GM19043 (cell line): ENCODE measurements around the gene CCDC57.

ENCODE experiments used
- ATAC-seq: cut with Tn5 transposase; IDR thresholded peaks from one replicate; pipeline ENCODE4 v1.9.1; 2021; ENCODE audit warnings: low read depth; ENCODE audit not compliant: unreplicated experiment

Gene CCDC57

GRCh38 chr17:82085031-82085861 lies 127.4 kb downstream of the CCDC57 start:
- no peak for ATAC-seq

GRCh38 chr17:82084373-82085030 lies 128.1 kb downstream of the CCDC57 start:
- no peak for ATAC-seq

- ATAC-seq = no peak
These were observed 128.9 kb downstream of the CCDC57 start for GRCh38 chr17:82083533-82084359.

GRCh38 chr17:82083009-82083408 lies 129.6 kb downstream of the CCDC57 start:
- ATAC-seq = no peak

DNA sequence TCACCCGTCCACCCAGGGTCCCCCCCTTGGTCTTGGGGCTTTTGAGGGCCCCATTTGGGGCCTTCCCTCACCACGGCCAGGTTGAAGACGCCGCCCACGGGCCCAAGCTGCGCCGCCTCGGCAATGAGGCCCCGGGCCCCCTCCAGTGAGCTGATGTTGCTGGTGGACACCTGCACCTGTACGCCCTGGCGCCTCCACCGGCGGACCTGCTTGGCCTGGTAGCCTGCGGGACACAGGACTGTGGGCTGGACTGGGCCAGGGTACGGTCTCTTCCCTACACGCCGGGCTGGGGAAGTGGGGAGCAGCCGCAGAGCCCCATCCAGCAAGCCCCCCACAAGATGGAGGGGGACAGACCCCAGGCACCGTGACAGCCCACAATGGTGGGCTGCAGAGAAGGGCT lies 130.2 kb downstream of the CCDC57 start:
- ATAC-seq = no peak

DNA sequence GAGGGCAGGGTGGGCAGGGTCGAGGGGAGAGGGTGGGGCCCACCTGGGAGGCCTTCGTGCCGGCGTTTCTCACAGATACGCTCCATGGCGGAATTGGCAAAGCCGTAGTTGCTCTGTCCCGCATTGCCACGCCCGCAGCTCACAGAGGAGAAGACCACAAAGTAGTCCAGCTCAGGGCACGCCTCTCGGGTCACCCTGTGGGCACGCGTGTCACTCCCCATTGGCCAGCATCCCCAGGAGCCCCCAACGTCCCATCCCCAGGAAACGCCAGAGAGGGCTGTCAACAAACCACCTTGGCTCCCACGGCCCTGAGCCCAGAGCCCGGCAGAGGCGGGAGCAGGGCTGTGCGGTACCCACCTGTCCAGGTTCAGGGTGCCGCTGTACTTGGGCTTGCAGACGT lies 130.7 kb downstream of the CCDC57 start:
- no peak for ATAC-seq

GRCh38 chr17:82081546-82081945 lies 131.1 kb downstream of the CCDC57 start:
- no peak for ATAC-seq

DNA sequence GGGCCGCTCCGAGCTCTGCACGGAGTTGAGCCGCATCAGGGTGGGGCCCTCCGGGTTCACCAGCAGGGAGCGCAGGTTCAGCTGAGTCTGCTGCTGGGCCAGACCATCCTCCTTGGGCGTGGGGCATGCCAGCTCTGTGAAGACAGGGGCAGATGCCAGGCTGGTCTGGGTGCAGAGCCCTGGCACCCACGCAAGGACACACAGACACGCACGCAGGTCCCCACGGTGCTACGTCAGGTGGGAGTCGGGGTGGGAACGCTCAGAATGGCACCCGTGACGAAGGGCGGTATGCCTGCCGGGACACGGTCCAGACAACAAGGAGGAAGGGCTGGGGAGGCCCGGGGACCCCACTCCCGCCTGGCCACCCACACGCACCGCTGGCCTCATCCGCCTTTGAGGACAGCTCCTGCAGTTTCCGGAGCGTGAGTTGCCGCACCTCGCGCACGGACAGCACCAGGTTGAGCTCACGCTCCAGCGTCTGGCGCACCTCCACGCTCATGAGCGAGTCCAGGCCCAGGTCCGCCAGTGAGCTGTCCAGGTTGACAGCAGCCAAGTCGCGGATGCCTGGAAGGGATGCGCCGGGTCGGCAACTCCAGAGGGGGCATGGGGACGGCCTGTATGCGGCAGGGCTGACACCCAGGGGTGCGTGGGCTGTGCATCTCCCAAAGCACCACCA lies 131.7 kb downstream of the CCDC57 start:
- no peak for ATAC-seq

- no peak for ATAC-seq
These were observed 132.4 kb downstream of the CCDC57 start for GRCh38 chr17:82080048-82080788.

DNA sequence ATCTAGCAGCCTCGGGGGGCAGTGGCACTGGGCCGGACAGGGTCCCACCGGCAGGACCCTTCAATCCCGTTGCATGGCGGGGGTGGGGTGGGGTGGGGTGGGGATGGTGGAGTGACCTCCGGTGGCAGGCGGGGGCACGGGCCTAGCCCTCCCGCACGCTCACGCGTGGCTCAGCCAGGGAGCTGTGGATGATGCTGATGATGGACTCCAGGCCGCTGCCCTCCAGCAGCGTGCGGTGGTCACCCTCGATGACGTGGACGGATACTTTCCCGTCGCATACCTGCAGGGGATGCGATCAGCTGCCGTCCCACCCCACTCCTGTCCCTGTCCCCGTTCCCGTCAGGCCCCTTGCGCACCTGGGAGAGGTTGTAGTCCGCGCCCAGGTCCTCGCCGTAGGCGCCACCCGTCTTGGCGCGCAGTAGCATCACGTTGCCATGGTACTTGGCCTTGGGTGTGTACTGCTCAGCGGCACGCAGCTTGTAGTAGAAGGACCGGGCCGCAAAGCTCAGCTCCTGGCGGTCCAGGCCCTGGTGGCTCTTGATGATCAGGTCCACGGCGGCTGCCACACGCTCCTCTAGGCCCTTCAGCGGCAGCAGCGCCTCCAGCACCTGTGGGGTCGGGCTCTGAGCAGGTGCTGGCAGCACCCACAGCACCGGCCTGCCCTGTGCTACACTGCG lies 133.5 kb downstream of the CCDC57 start:
- ATAC-seq = no peak

DNA sequence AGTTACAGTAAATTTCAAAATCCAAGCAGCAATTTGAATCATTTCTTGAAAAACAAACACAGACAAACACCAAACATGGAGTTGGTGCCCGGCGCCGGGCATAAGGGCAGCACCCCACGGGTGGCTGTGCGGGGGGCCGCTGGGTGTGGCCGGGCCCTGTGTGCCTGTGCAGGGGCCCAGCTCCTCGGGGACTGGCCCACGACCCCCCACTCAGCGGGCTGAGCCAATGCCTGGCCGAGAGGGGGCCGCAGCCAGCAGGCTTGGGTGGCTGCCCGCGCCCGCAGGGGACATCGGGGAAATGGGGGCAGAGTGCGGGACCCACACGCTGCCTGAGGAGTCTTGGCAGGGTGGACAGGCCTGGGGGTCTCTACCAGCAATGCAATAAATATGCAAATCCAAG lies 134.2 kb downstream of the CCDC57 start:
- ATAC-seq = no peak

- no peak for ATAC-seq
These were observed 134.9 kb downstream of the CCDC57 start for GRCh38 chr17:82077617-82078358.

DNA sequence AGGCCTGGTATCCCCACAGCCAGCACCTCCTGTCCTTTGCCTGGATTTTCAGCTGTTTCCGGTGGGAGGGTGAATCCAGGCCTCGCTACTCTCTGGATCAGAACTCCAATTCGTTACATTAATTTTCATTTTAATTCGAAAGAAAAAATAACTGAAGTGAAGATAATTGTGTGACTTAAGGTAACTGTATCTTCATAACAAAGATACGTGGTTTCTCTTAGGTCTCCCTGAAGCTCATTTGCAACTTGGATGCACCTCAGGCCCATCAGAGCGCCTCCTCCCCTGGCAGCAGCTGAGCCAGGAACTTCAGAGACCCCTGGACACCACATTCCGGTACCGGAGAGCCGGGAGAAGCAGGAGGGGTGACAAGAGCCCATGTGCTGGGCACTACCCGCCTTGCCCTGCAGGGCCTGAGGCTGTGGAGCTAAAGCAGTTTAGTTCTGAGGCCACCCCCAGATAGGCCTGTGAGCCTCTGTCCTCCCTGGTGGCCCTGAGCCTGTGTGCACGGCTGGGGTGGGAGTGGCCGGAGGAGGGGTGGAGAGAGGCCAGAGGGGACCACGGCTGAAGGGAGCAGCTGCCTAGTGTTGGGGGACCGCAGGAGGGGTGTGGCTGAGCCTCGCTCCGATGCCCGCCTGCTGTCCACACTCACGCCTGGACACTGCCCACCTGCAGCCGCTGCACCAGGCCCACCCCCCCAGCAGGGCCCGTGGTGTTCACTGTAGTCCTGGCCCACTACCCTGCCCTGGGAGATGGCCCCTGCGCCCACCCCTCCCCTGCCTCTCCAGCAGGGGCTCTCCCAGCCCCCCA lies 135.7 kb downstream of the CCDC57 start:
- ATAC-seq = no peak

- no peak for ATAC-seq
These were observed 136.4 kb downstream of the CCDC57 start for GRCh38 chr17:82076018-82076784.

DNA sequence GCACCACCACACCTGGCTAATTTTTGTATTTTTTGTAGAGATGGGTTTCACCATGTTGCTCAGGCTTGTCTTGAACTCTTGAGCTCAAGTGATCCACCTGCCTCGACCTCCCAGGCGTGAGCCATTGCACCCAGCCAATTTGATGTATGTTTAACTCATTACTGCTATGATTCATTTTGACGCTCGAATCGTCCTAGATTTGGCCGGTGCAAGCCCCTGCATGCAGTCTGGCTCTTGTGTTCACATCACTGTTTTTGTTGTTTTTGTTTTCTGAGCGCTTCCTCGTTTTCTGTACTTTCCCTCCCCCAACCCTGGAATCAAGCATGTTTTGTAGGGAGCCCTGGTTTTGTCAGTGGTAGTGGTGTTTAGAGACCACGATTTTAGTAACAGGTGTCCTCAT lies 139.2 kb downstream of the CCDC57 start:
- no peak for ATAC-seq

DNA sequence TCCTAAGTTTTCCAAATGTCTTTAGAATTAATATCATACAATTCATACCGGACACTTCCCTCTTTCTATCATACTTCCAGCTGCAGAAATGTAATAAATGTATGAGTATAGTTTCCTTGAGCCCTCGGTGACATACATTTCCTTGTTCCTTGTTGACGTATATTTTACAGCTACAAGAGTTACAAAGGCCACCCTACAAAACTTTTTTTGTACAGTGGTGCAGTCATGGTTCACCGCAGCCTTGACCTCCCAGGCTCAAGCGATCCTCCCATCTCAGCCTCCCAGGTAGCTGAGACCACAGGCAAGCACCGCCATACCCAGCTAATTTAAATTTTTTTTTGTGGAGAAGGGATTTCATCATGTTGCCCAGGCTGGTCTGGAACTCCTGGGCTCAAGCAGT lies 139.8 kb downstream of the CCDC57 start:
- no peak for ATAC-seq

DNA sequence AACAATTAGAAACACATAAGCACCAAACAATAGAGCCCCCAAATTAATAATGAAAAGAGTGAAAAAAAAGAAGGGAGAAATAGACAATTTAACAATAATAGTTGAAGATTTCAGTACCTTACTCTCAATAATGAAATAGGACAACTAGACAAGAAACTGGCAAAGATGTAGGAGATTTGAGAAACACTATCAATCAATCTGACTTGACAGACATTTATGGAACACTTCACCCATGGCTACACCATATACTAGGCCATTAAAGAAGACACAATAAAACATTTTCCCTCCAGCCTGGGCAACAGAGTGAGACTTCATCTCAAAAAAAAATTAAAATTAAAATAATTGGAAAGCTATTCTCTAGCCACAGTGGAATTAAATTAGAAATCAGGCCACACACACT lies 142.0 kb downstream of the CCDC57 start:
- no peak for ATAC-seq
